Endothelial cell of umbilical vein (primary cell): ENCODE results near the gene GNAQ.

Experiments
- CTCF ChIP-seq, 2 donors: IDR thresholded peaks; 1 replicate in 1 of 2; 2 replicates in 1 of 2; pipeline ENCODE4 v1.5.1; 2011; ENCODE audit warnings: low read length in 2 of 2, mild to moderate bottlenecking in 2 of 2, moderate library complexity in 2 of 2, control low read depth in 1 of 2, inconsistent platforms in 1 of 2, low read depth in 1 of 2; ENCODE audit not compliant: insufficient read depth in 1 of 2; ENCODE audit errors: extremely low read depth in 1 of 2
- EZH2 ChIP-seq: IDR thresholded peaks from 2 replicates; pipeline ENCODE4 v1.6.1; 2012; ENCODE audit warnings: borderline replicate concordance, low read depth, mild to moderate bottlenecking, moderate library complexity, low read length, inconsistent platforms; ENCODE audit not compliant: severe bottlenecking
- FOS ChIP-seq: IDR thresholded peaks from 2 replicates; pipeline ENCODE4 v1.6.1; 2011; ENCODE audit warnings: mild to moderate bottlenecking, low read length, moderate library complexity, borderline replicate concordance; ENCODE audit not compliant: insufficient read depth
- GATA2 ChIP-seq: IDR thresholded peaks from 2 replicates; pipeline ENCODE4 v1.7.0; 2011; ENCODE audit warnings: low read depth, mild to moderate bottlenecking, moderate library complexity, mixed read lengths, low read length; ENCODE audit not compliant: insufficient read length, insufficient read depth
- JUN ChIP-seq: IDR thresholded peaks from 2 replicates; pipeline ENCODE4 v1.6.1; 2011; ENCODE audit warnings: borderline replicate concordance, low read depth; ENCODE audit not compliant: insufficient read length, insufficient read depth
- MAX ChIP-seq: IDR thresholded peaks from 2 replicates; pipeline ENCODE4 v1.6.1; 2011; ENCODE audit not compliant: insufficient read depth, insufficient read length
- MYC ChIP-seq: IDR thresholded peaks from one replicate; pipeline ENCODE4 v1.6.1; 2011; ENCODE audit warnings: mild to moderate bottlenecking, low read depth, low read length
- POLR2A ChIP-seq: IDR thresholded peaks from 2 replicates; pipeline ENCODE4 v1.6.1; 2012; ENCODE audit warnings: low read depth, mild to moderate bottlenecking, control low read depth, low read length
- POLR2AphosphoS5 ChIP-seq: IDR thresholded peaks from 2 replicates; pipeline ENCODE4 v1.6.1; 2012; ENCODE audit warnings: low read depth, mild to moderate bottlenecking, control low read depth, low read length, moderate library complexity; ENCODE audit not compliant: insufficient read depth

- TF ChIP-seq CTCF (IDR thresholded peaks at IDR 0.05; ENCODE audit: extremely low read depth in 1 of 2, insufficient read depth in 1 of 2, low read depth in 1 of 2, low read length in 2 of 2) (no peak), FOS (peak; percentile 50), POLR2A (no peak), MAX (no peak), EZH2 (no peak), POLR2AphosphoS5 (peak; percentile 52), MYC (no peak), JUN (peak; percentile 18), GATA2 (no peak)
Observed at GRCh38 chr9:77854258-77854915, 177.2 kb downstream of the GNAQ start.
